Body of pancreas (tissue), 4 donors: ENCODE results near the gene KIF18B. TPM values are rescaled to one million over a fixed set of nuclear protein-coding genes. Genes with fewer than 3 reads are reported as not detected.

Source experiments
- ATAC-seq: fragments of 150-250 bp; one replicate; pipeline ENCODE4 v1.9.1; 2016
- DNase-seq, 4 donors: peaks; one replicate each; pipeline ENCODE4 v3.0.0-alpha.2; 2019
- H3K27ac ChIP-seq, 4 donors: fragments of 200-600 bp; sonication (generic); 1 replicate in 3 of 4; 2 replicates in 1 of 4; pipeline versions ENCODE4 v1.5.1 to v1.6.1; 2016 to 2019; ENCODE audit warnings: mild to moderate bottlenecking in 1 of 4, mixed read lengths in 1 of 4, moderate library complexity in 1 of 4
- H3K27me3 ChIP-seq, 2 donors: fragments of 200-600 bp; sonication (generic); one replicate each; pipeline ENCODE4 v1.6.0; 2016; ENCODE audit warnings: mild to moderate bottlenecking in 1 of 2
- H3K36me3 ChIP-seq, 2 donors: fragments of 200-600 bp; sonication (generic); replicated peaks in 1 of 2; 2 replicates each; pipeline ENCODE4 v1.5.1; 2016; ENCODE audit warnings: low read depth in 2 of 2; ENCODE audit not compliant: insufficient read depth in 1 of 2
- H3K4me1 ChIP-seq: fragments of 200-600 bp; sonication (generic); one replicate; pipeline ENCODE4 v1.6.0; 2016
- H3K4me3 ChIP-seq, 2 donors: fragments of 200-600 bp; sonication (generic); 1 replicate in 1 of 2; 2 replicates in 1 of 2; pipeline ENCODE4 v1.5.1; 2016 to 2019
- H3K9me3 ChIP-seq, 3 donors: fragments of 200-600 bp; sonication (generic); 1 replicate in 2 of 3; 2 replicates in 1 of 3; pipeline ENCODE4 v1.5.1; 2016
- CTCF ChIP-seq, 7 experiments: fragments of 450-650 bp in 4 of 7; fragments of 200-600 bp in 3 of 7; sonication (generic) in 3 of 7; IDR thresholded peaks; one replicate each; pipeline ENCODE4 v1.5.1; 2016 to 2019; ENCODE audit warnings: antibody characterized with exemption in 7 of 7
- POLR2A ChIP-seq, 3 donors: fragments of 450-650 bp; IDR thresholded peaks; one replicate each; pipeline ENCODE4 v1.6.1; 2016; ENCODE audit warnings: antibody characterized with exemption in 3 of 3, mild to moderate bottlenecking in 2 of 3
- WGBS, 2 donors: methylation state at CpG; one replicate each; pipeline ENCODE4 v1.1.5; 2017; 5-methylcytosine and 5-hydroxymethylcytosine counted together
- intact Hi-C: fragments of 100-400 bp; cut with DNase I; formaldehyde crosslinking; loops from one replicate; pipeline ENCODE4 v1.15.1; 2023
- total RNA-seq, 2 donors: library from RNA; depleted of rRNA; stranded (reverse); fragments of >200 nt; gene quantifications; one replicate each; pipeline ENCODE4 v1.1.0, GENCODE V29; 2016

Gene KIF18B
- total RNA-seq, 2 donors from 2014 or later: 0.26 TPM; not detected in 1

GRCh38 chr17:44894642-44895041 is 52.9 kb downstream of the KIF18B start:
- no peak for ATAC-seq
- WGBS, 2 donors: 90 to 94% methylated on average over 4 of the region's 4 CpGs
- H3K27ac ChIP-seq: no peak overlapping the region
- peaks cover 13% of the 10 kb centered on the region for H3K4me1 ChIP-seq
- intact Hi-C loops: no loop called here
- no peaks in the 10 kb centered on the region for H3K27me3 ChIP-seq
- no peak overlapping the region for H3K4me3 ChIP-seq
- TF ChIP-seq CTCF (IDR thresholded peaks at IDR 0.05) (no peak), POLR2A (IDR thresholded peaks at IDR 0.05) (no peak)
- no peaks in the 10 kb centered on the region for H3K9me3 ChIP-seq
- DNase-seq: no peak
- H3K36me3 ChIP-seq: peaks cover 0 to 13% of the 10 kb centered on the region in 2 donors

GRCh38 chr17:44892250-44892649 is 55.3 kb downstream of the KIF18B start:
- no peaks in the 10 kb centered on the region for H3K9me3 ChIP-seq
- DNase-seq (no peak), ATAC-seq (no peak)
- H3K27ac ChIP-seq: no peak overlapping the region
- peaks cover 0 to 13% of the 10 kb centered on the region in 2 donors for H3K36me3 ChIP-seq
- peaks cover 1% of the 10 kb centered on the region for H3K4me1 ChIP-seq
- H3K27me3 ChIP-seq: no peaks in the 10 kb centered on the region
- TF ChIP-seq CTCF (IDR thresholded peaks at IDR 0.05) (no peak), POLR2A (IDR thresholded peaks at IDR 0.05) (no peak)
- no peak overlapping the region for H3K4me3 ChIP-seq
- intact Hi-C loops: no loop called here

- H3K4me1 ChIP-seq: no peaks in the 10 kb centered on the region
- ATAC-seq (no peak), DNase-seq (no peak)
- intact Hi-C loops: no loop called here
- 59 to 65% methylated on average over 7 of the region's 7 CpGs for WGBS, 2 donors
- no peak overlapping the region for H3K4me3 ChIP-seq
- no peaks in the 10 kb centered on the region for H3K27me3 ChIP-seq
- TF ChIP-seq POLR2A (IDR thresholded peaks at IDR 0.05): no peak
- TF ChIP-seq CTCF (IDR thresholded peaks at IDR 0.05): no peak
- H3K36me3 ChIP-seq: peaks cover 0 to 24% of the 10 kb centered on the region in 2 donors
- H3K9me3 ChIP-seq: no peaks in the 10 kb centered on the region
- no peak overlapping the region for H3K27ac ChIP-seq
Measured at GRCh38 chr17:44889003-44889402, 58.6 kb downstream of the KIF18B start.

- DNase-seq (no peak), ATAC-seq (no peak)
- Histone ChIP-seq H3K27ac (no peak overlapping the region), H3K4me1 (no peaks in the 10 kb centered on the region), H3K27me3 (no peaks in the 10 kb centered on the region), H3K36me3 (peaks cover 3 to 20% of the 10 kb centered on the region in 2 donors), H3K9me3 (no peaks in the 10 kb centered on the region), H3K4me3 (no peak overlapping the region)
- TF ChIP-seq POLR2A (IDR thresholded peaks at IDR 0.05) (no peak), CTCF (IDR thresholded peaks at IDR 0.05) (no peak)
- intact Hi-C loops: no loop called here
- WGBS, 2 donors: 79 to 89% methylated on average over 10 of the region's 10 CpGs
Measured at GRCh38 chr17:44887971-44888954, 59.3 kb downstream of the KIF18B start.
